ENCODE measurements around the gene NHEJ1.

NHEJ1 gene

GRCh38 chr2:219056896-219057708, 103.5 kb downstream of the NHEJ1 start:
- FAIRE-seq, result no peak

GRCh38 chr2:219056176-219056895, 104.3 kb downstream of the NHEJ1 start:
- FAIRE-seq, result no peak

GRCh38 chr2:219054956-219055903, 105.4 kb downstream of the NHEJ1 start:
- no peak for FAIRE-seq

GRCh38 chr2:219049282-219049681, 111.3 kb downstream of the NHEJ1 start:
- FAIRE-seq, result no peak

- no peak for FAIRE-seq
These were observed 114.6 kb downstream of the NHEJ1 start for GRCh38 chr2:219045937-219046550.

- no peak for FAIRE-seq
These were observed 117.9 kb downstream of the NHEJ1 start for GRCh38 chr2:219042750-219043149.

- no peak for FAIRE-seq
These were observed 118.5 kb downstream of the NHEJ1 start for GRCh38 chr2:219042157-219042556.

GRCh38 chr2:219041252-219041651, 119.4 kb downstream of the NHEJ1 start, which contains the start of gene CFAP65:
Gene CFAP65, minus strand, starts transcription at chr2:219041516. Its CDS starts 2,468 bp downstream, at chr2:219039048.
- FAIRE-seq, result no peak

GRCh38 chr2:219038600-219038999, 122.0 kb downstream of the NHEJ1 start:
- no peak for FAIRE-seq

- FAIRE-seq, result no peak
These were observed 122.7 kb downstream of the NHEJ1 start for GRCh38 chr2:219037783-219038499.

GRCh38 chr2:219035942-219036341, 124.7 kb downstream of the NHEJ1 start:
- FAIRE-seq, result no peak

- no peak for FAIRE-seq
These were observed 125.8 kb downstream of the NHEJ1 start for GRCh38 chr2:219034823-219035222.

GRCh38 chr2:219032051-219032745, 128.4 kb downstream of the NHEJ1 start:
- no peak for FAIRE-seq

GRCh38 chr2:219031005-219031738, 129.4 kb downstream of the NHEJ1 start:
- no peak for FAIRE-seq

- no peak for FAIRE-seq
These were observed 130.3 kb downstream of the NHEJ1 start for GRCh38 chr2:219030177-219030940.

GRCh38 chr2:219029829-219030165, 130.8 kb downstream of the NHEJ1 start:
- FAIRE-seq, result no peak

- no peak for FAIRE-seq
These were observed 131.4 kb downstream of the NHEJ1 start for GRCh38 chr2:219028996-219029828.

- FAIRE-seq, result no peak
These were observed 132.5 kb downstream of the NHEJ1 start for GRCh38 chr2:219028141-219028540.

Measured in islet of Langerhans (tissue), 1 donor.